Fibroblast of skin of left quadriceps (primary cell): Measurements from ENCODE around the gene SMPD4.
"Not testable (repeated sequence)": the region's sequence is repeated elsewhere in the genome, so short reads cannot be mapped to it uniquely, and the experiment has no call there.

ENCODE experiments used
- DNase-seq, 2 experiments: peaks; one replicate each; pipeline ENCODE4 v3.0.0-alpha.2; 2013; ENCODE audit warnings: low read depth in 2 of 2

Gene SMPD4

DNA sequence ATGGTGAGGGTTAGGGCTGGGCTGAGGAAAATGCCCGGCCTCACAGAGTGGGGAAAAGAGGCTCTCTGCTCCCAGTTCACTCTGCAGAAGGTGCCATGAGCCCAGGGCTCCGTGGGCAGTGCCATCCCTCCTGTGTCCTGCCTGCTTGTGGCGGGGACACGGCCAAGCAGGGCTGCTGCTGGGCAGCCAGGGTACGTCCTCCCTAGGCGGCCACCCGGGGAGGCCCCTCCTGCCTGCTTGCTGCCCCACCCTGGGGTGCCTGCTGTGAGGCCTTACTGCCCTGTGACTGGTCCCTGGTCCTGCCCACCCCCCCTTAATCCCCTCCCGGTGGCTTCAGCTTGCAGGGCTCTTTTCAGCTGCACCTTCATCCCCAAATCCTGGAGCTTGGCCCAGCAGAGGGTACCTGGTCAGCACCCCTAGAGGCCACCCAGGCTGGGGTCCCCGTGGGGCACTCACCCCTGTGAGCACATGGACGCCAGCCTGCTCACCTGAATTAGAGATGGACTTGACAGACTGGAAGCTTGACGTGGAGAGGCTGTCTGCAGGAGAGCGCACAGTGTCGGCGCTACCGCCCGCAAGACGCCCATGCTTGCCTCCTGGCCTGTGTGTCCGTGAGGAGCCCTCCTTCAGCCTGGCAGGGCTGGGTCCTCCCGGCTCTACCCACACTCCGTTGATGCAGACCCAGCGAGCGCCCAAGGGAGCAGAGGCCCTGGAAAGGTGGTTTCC lies 39.6 kb downstream of the SMPD4 start:
- DNase-seq = not testable (repeated sequence)

DNA sequence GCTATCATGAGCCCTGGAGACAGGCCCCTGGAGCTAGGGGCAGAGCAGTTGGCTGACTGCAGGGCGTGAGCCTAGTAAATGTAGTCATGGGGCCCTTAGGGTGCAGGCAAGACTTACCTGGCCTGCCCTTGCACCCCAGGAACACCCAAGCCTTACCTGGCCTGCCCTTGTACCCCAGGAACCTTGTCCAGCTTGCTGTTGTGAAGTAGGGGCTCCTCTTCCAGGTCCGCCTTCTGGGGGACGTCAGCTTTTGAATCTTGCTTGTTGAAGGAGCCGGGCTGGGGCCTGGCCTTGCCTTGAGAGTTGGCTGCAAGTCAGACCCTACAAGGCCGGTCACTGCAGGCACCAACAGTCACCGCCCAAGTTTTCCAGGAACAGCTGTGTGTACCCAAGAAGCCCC lies 40.4 kb downstream of the SMPD4 start:
- not testable (repeated sequence) for DNase-seq

DNA sequence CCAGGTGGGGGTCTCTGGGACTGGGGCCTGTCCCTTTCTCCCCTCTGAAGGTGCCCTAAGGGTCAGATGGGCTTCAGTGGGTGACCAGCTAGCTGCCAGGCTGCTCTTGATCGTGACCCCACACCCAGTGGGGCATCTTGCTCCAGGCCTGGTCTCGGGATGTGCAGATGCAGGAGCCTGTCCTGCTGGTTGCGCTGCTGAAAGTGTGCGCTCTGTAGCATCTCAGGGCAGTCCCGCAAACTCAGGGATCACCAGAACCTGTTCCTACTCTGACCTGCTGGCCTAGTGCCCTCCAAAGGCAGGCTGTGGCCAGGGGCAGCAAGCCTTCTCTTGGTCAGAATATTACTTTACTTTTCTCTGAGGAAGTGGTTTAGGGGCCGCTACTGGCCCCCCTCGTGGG lies 40.9 kb downstream of the SMPD4 start:
- DNase-seq = not testable (repeated sequence)

DNA sequence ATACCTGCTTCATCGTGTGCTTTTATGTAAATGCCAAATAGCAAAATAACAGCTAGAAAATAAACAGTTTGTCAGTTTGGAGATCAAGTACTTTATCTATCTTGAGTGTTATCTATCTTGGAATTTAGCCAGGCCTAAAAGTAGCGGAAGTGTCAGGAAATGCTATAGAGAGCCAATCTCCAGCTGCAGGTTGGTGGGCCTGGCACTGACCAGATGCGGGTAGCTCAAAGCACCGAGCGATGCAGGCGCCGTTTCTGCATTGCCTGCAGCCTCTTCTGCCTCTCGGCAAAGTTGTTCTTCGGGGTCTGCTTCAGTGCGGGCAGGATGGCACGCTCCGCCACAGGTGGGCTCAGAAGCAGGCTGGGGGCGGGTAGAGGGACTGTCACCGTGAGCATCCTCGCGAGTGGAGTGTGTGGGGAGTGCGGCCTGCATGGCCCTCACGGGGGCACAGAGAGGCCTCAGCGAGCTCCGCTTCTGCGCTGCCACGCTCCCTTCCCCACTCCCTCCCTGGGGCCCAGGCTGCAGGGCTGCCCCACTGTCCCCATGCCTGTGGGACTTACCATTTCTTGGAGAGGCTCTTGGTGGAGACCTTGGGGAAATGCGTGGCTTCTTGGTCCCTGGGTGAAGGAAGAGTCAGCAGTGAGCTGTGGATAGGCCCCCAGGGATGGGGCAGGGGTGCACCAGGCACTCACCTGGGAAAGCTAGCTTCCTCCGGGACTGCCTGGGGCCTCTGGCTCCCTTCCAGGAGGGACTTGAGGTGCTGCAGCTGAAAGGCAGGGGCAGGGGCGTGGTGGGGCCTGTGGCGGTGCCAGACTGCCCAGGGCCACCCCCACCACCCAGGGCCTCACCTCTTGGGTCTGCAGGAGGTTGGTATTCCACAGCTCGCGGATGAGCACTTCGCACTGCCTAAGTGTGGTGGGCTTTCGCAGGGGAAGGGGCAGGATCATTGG lies 41.8 kb downstream of the SMPD4 start:
- not testable (repeated sequence) for DNase-seq

DNA sequence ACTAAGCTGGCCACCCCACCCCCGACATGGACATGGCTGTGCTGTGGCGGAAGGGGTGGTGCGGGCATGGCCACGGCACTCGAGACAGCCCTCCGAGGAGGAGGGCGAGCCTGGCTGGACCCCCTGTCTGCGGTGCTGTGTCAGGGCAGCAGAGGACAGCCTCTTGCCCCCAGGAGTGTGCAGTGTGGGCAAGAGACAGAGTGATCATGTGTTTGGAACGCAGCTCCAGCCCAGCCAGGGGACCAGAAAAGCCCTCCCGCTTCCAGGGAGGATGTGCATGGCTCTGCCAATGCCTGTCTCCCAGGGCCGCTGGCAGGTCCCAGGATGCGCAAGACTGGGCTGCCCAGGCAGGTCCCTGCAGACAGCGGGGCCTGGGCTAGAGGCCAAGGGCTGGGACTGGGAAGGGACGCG lies 42.6 kb downstream of the SMPD4 start:
- not testable (repeated sequence) for DNase-seq

DNA sequence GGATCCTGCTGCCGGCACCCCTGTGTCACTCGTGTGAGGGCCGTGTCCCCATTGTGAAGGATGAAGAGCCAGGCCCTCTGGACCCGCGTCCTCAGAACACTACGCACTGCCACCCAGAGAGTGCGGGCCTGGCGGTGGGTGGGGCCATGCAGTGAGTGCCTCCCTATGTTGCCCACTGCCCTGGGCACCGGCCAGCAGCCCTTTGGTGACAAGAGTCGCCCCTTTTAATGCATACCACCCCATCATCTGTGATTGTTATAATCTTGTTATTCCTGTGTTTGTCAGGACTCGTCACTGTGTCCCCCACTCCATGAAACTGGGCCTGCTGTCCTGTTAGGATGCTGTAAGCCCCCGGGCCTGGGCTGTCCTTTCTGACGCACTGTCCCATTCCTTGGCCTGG lies 43.1 kb downstream of the SMPD4 start:
- not testable (repeated sequence) for DNase-seq

GRCh38 chr2:130137118-130137517 lies 44.3 kb downstream of the SMPD4 start:
- not testable (repeated sequence) for DNase-seq

DNA sequence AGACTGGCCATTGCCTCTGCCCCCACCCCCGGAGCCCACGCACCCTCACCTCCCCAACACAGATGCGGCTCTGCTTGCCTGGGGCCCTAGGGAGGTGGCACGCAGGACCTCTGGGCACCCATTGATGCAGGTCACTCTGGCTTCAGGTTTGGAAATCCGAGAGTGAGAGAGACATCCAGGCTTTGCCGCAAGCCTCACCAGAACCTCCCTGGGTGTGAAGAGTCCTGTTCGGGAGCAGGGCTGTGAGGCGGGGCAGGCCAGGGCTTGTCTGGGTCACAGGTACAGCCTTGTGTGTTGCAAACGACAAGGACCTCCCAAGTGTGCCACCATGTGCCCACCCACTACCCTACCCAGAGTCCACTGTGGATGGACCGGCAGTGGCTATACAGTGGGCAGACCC lies 44.9 kb downstream of the SMPD4 start:
- DNase-seq = not testable (repeated sequence)

DNA sequence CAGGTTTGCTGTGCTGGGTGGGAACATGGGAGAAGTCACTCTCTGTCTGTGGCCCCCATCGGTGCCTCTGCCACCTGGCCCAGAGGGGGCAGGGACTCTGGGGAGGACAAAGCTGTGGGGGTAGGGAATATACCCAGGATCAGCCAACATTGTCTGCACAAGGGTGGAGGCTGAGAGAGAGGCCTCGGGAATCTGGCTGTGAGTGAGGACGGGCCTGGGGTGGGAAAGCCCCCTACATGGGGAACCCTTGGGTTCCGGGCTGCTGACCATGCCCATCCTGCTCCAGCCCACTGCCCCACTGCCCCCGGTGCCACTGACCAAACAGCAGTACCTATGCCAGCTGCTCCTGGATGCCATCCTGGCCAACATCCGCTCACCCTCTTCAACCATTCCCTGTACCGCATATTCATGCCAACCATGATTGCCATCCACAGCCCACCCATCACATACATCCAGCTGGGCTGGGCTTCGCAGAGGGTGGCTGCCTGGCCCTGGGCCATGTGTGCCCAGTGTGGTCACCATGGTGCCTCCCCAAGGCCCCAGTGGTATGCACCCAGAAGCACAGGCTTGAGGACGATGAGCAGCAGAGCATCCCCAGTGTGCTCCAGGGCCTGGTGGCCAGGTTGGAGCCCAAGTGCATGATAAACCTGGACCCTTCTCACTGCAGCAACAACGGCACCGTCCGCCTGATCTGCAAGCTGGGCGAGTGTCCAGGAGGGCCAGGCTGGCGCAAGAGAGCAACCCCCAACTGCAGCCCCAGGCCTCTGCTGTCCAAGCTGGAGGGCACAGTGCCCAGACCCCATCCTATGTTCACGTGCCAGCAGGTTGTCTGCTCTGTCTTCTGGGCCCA lies 45.5 kb downstream of the SMPD4 start:
- no peak for DNase-seq

GRCh38 chr2:130129120-130129829 lies 52.1 kb downstream of the SMPD4 start, which contains the start of gene POTEF:
Gene POTEF (minus strand): TSS chr2:130129222. CDS start chr2:130120515, 8,707 bp downstream.
- DNase-seq = not testable (repeated sequence)

DNA sequence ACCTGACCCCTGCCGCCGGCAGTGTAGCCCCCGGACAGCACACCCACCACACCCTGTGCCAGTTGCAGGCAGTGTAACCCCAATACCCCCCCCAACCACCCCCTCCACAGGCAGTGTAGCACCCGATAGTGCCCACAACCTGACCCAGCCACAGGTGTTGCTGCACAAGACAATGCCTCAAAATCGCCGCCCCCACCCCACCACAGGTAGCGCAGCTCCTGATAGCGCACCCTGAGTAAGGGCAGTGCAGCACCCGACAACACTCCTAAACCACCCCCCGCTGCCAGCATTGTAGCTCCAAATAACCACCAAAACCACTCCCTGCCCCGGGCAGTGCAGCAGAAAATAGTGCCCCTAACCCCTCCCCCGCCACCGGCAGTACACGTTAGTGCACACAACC lies 52.9 kb downstream of the SMPD4 start:
- not testable (repeated sequence) for DNase-seq

DNA sequence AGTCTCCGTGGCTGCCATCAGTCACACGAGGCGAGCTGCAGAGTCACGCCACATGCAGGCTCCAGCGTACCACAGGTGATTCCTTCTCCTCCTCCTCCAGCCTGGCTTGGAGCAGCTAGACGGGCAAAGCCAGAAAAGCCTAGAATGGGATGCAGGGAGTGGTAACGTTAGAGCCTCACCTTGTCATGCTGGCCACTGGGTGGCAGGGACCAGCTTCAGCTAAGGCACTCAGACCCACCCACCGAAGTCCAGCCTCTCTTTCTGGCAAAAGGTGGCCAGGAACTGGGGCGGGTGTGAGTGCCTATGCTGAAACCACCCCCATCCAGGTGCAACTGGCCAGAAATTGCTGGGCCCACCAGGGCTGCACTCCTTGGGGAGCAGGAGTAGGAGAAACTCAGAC lies 53.7 kb downstream of the SMPD4 start:
- DNase-seq = not testable (repeated sequence)

DNA sequence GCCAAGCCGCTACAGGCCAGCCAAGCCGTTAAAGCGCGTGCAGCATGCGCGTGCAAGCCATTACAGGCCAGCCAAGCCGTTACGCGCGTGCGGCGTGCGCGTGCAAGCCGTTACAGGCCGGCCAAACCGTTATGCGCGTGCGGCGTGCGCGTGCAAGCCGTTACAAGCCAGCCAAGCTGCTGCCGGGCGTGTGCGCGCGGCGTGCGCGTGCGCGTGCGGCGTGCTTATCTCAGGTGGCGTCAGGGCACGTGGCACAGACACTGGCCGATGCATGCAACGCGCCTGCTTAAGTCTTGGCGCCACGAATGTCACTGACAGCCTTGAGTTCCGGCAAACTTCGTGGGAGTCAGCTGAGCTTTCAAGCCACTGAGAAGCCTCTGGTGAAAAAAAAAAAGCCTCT lies 60.5 kb downstream of the SMPD4 start:
- DNase-seq = not testable (repeated sequence)

DNA sequence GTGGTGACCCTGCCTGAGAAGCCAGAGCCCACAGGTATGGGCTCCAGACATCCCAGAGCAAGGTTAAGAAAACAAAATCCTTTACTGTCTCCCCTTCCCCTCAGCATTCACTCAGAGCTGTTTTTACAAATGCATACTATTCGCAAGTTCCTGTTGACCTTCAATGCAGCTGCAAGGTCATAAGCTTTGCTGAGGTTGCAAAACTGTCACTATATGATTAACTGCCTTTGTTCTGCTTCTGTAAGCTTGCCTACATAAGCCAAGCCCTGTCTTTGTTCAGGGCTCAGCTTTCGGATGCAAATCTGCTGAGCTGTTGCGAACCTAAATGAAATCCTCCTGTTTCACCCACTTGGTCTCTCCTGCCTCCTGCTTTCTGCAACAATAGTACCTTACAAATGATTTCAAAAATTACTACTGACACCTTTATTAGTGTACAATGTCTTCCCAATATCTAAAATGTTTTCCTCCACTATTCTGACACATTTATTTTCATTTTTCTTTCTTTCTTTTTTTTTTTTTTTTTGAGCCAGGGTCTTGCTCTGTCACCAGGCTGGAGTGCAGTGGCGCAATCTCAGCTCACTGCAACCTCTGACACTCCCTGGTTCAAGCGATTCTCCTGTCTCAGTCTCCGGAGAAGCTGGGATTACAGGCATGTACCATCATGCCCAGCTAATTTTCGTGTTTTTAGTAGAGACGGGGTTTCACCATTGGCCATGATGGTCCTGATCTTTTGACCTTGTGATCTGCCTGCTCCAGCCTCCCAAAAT lies 78.6 kb downstream of the SMPD4 start:
- not testable (repeated sequence) for DNase-seq
